H1 (cell line): ENCODE measurements around the gene AP3M1.

Experiments used
- EP300 ChIP-seq, 2 experiments: IDR thresholded peaks; 1 replicate in 1 of 2; 2 replicates in 1 of 2; pipeline ENCODE4 v1.6.1; 2011 to 2012; ENCODE audit warnings: low read depth in 2 of 2, low read length in 2 of 2, mild to moderate bottlenecking in 2 of 2, borderline replicate concordance in 1 of 2, inconsistent platforms in 1 of 2, moderate library complexity in 1 of 2
- EZH2 ChIP-seq: fragments of 200-600 bp; sonication (generic); IDR thresholded peaks from 2 replicates; pipeline ENCODE4 v1.7.1; 2012; ENCODE audit warnings: low read depth, mild to moderate bottlenecking, moderate library complexity, low read length, inconsistent platforms; ENCODE audit not compliant: severe bottlenecking
- NANOG ChIP-seq: IDR thresholded peaks from 2 replicates; pipeline ENCODE4 v1.6.1; 2011; ENCODE audit warnings: low read length, low read depth, mild to moderate bottlenecking, inconsistent platforms; ENCODE audit not compliant: insufficient read depth, poor library complexity, severe bottlenecking
- PHF8 ChIP-seq: fragments of 200-600 bp; sonication (generic); conservative IDR thresholded peaks from 2 replicates; pipeline ENCODE4 v1.7.1; 2012; ENCODE audit warnings: low read depth, mild to moderate bottlenecking, inconsistent platforms, low read length, moderate library complexity
- SP1 ChIP-seq: IDR thresholded peaks from 2 replicates; pipeline ENCODE4 v1.6.1; 2011; ENCODE audit warnings: low read depth, low read length
- TF ChIP-seq, protein P1 (sequence below): IDR thresholded peaks from 2 replicates; pipeline ENCODE4 v1.6.1; 2012; ENCODE audit warnings: inconsistent platforms

DNA sequence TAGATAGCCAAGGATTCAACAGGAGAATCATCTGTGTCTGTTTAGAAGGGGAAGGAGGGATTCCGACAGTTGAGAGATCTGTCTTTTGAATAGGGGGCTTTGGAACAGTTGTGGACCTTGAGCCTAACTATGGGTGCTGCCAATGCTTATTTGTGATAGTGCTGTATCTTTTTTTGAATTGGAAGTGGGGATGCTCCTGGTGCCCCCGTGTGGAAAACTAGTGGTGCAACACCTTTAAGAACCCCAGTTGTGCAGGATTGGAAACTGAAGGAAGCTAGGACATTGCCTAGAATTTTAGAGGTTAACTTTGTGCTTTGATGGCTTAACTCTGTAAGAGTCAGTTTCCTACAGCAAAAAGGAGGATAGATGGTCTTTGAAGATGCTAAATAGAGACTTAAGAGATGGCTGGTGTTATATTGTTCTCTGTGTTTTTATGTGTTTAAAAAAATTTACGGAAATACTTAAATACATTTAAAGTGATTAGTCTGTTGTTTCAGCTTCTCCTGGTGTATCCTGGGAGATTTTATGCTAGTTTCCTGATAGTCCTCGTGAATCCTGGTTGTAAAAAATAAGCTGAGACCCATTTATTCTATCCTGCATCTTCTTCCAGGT lies 69.3 kb downstream of the AP3M1 start:
- no peak for TF ChIP-seq EZH2
- TF ChIP-seq, protein P1, sequence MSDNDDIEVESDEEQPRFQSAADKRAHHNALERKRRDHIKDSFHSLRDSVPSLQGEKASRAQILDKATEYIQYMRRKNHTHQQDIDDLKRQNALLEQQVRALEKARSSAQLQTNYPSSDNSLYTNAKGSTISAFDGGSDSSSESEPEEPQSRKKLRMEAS: no peak
- no peak for TF ChIP-seq SP1
- TF ChIP-seq PHF8: no peak
- no peak for TF ChIP-seq NANOG
- no peak for TF ChIP-seq EP300 (IDR thresholded peaks at IDR 0.05; ENCODE audit: borderline replicate concordance in 1 of 2, low read depth in 2 of 2, low read length in 2 of 2)
